Urothelium cell line (cell line): ENCODE data around the gene STH.

Experiments used
- DNase-seq: peaks from one replicate; pipeline ENCODE4 v3.0.0; 2011; ENCODE audit warnings: low spot score, mixed read lengths
- FAIRE-seq: peaks from 2 replicates; lab custom pipeline; 2011; peaks lifted over from hg19 to GRCh38; lab: Jason Lieb, UNC

Gene STH

DNA sequence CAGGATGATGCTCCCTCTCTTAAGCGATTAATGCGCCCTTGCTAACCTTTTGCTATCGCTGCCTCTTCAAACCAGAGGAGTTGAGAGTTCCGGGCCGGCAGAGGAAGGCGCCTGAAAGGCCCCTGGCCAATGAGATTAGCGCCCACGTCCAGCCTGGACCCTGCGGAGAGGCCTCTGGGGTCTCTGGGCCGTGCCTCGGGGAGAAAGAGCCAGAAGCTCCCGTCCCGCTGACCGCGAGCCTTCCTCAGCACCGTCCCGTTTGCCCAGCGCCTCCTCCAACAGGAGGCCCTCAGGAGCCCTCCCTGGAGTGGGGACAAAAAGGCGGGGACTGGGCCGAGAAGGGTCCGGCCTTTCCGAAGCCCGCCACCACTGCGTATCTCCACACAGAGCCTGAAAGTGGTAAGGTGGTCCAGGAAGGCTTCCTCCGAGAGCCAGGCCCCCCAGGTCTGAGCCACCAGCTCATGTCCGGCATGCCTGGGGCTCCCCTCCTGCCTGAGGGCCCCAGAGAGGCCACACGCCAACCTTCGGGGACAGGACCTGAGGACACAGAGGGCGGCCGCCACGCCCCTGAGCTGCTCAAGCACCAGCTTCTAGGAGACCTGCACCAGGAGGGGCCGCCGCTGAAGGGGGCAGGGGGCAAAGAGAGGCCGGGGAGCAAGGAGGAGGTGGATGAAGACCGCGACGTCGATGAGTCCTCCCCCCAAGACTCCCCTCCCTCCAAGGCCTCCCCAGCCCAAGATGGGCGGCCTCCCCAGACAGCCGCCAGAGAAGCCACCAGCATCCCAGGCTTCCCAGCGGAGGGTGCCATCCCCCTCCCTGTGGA is 16.0 kb upstream of the STH start:
- DNase-seq (no peak), FAIRE-seq (no peak)

DNA sequence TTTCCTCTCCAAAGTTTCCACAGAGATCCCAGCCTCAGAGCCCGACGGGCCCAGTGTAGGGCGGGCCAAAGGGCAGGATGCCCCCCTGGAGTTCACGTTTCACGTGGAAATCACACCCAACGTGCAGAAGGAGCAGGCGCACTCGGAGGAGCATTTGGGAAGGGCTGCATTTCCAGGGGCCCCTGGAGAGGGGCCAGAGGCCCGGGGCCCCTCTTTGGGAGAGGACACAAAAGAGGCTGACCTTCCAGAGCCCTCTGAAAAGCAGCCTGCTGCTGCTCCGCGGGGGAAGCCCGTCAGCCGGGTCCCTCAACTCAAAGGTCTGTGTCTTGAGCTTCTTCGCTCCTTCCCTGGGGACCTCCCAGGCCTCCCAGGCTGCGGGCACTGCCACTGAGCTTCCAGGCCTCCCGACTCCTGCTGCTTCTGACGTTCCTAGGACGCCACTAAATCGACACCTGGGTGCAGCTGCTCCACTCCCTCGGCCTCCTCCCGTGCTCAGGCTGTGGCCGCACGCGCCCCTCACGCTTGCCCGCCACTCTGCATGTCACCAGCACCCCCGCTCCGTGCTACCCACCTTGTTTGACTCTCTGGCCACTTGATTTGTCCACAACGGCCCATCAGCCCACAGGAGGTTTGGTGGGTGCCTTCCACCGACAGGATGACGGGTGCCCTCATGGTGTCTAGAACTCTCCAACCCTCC is 15.3 kb upstream of the STH start:
- FAIRE-seq = no peak

DNA sequence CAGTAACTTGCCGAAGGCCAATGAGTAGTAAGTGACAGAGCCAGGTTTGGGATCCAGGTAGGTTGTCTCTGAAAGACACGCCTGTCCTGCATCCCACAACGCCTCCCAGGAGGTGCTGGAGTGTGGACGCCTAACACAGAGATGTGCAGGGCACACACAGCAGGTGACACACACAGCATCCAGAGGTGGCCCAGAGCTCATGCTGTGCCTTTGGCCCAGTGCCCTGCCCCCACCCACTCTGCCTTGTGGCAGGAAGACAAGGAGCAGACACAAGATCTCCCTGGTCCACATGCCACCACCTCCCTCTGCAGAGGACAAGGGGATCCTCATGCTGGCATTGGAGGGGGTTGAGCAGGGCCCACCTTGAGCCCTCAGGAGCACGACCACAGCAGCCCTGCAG is 14.7 kb upstream of the STH start:
- DNase-seq = no peak
- FAIRE-seq = no peak

More for the DNA sequence above, 15.3 kb upstream of the STH start:
- DNase-seq = no peak

DNA sequence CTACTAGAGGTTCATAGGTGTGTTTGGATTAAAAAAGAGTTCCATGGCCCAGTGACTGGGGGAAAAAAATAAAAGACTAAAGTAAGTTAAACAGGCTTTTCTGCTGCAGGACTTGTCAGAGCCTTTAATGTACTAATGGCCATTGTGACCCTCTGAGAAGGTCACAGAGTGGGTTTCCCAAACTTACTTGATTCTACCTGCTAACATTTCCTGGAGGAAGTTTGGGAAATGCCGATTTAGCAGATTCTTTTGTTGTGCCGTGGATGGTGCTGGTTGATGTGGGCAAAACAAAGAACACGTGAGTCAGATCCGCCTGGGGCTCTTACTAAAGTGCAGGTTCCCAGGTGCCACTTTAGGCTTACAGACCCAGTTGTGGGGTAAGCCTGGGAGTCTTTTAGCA is 13.6 kb upstream of the STH start:
- no peak for FAIRE-seq

DNA sequence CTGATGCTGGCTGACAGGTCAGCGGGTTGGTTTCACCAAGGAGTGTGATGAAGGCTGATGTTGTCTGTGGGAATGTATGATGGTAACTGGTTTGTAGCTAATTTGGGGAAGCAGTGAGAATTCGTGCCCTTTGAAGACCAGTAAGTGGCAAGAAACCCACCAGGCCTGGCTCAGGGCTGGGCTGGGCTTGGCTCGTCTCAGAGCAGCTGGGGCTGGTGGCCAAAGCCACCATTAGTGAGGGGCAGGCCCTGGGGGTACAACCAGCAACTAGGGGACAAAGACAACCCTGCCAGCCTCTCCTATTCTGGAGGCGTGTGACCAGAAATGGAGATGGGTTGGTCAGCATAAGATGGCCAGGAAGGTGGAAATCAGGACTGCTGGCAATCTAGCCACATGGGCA is 13.0 kb upstream of the STH start:
- no peak for DNase-seq
- FAIRE-seq = no peak

More for the DNA sequence above, 13.6 kb upstream of the STH start:
- no peak for DNase-seq

DNA sequence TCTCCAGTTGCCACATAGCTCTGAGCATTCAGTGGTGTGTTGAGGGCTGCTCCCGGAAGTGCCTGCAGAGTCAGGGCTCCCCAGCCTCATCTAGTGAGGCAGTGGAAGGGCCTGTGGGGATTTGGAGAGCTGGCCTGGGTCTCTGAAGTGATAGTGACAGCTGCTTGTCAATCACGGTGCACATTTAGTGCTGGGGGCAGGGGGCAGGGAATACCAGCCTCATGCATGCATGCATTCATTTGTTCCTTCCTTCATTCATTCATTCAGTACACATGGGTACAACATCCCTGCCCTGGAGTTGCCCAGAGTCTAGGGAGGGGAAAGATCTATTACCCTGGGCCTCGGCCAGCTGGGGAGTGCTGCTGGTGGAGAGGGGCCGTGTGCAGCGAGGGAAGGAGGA is 11.3 kb upstream of the STH start:
- FAIRE-seq (no peak), DNase-seq (no peak)

DNA sequence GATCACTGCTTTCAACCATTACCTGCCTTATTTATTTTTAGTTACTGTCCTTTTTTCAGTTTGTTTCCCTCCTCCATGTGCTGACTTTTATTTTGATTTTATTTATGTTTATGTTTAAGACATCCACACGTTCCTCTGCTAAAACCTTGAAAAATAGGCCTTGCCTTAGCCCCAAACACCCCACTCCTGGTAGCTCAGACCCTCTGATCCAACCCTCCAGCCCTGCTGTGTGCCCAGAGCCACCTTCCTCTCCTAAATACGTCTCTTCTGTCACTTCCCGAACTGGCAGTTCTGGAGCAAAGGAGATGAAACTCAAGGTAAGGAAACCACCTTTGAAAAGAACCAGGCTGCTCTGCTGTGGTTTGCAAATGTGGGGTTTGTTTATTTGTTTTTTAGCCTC is 9.3 kb upstream of the STH start:
- FAIRE-seq (no peak), DNase-seq (no peak)

DNA sequence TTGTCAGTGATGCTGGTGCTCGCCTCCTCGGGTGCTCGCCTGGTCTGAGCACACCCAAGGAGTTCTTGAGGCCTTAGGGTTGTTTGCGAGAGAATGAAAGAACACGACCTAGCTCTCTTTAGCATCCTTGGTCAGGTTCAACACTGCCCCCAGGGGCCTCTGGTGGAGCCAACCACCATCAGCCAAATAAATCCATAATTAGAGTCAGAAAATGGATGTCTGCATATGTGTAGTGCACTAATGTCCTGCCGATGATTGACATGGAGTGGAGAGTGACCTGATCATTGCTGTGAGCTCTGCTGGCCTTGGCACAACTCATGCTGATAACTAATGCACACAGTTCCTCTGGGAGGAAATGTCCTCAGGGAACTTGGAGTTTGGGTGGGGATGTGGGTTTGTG is 8.2 kb upstream of the STH start:
- DNase-seq (no peak), FAIRE-seq (no peak)

DNA sequence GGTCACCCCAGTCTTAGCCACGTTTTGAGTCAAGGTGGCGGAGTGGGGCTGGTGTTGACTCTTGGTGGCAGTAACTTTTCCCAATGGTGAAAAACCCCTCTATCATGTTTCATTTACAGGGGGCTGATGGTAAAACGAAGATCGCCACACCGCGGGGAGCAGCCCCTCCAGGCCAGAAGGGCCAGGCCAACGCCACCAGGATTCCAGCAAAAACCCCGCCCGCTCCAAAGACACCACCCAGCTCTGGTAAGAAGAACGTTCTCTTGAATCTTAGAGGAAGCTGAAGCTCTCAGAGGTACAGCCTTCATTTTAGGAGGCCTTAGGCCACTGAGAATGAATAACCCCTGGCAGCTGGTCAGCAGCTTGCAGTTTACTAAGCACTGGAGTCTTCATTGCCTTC is 7.7 kb upstream of the STH start:
- DNase-seq = no peak
- FAIRE-seq = no peak

DNA sequence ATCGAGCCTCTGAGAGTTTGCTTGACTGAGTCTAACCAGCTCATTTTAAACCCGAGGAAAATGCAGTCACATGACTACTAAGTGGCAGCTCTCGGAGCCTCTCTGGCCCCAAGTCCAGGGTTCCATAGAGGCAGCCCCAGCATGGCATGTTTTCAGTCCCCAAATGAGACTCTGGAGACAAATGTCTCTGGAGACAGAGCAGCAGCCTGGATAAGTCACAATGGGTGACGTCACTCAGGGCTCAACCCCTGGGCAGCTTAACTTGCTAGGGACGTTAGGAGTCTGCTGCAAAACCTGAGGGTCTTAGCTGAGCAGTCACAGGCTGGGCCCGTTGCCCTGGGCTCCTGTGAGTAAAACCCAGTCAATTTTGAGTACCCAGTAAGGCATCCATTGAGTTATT is 6.9 kb upstream of the STH start:
- DNase-seq (no peak), FAIRE-seq (no peak)

DNA sequence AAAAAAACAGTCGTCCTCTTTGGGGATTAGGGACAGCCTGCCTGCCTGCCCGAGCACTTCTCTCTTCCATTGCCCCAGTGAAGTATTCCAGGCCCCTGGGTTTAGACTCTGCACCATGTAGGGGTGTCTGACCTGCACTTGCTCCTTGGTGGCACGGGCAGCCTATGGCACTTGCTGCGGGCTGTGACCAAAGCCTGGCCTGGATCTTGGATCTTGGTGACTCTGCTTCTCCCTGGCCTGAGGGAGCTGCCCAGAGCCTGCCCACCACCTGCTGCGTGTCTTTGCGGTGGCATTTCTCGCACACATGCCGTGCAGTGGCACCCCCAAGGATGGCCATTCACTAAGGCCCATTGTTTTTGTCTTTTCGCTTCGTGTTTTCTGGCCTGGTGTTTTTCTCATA is 6.1 kb upstream of the STH start:
- FAIRE-seq (no peak), DNase-seq (no peak)

DNA sequence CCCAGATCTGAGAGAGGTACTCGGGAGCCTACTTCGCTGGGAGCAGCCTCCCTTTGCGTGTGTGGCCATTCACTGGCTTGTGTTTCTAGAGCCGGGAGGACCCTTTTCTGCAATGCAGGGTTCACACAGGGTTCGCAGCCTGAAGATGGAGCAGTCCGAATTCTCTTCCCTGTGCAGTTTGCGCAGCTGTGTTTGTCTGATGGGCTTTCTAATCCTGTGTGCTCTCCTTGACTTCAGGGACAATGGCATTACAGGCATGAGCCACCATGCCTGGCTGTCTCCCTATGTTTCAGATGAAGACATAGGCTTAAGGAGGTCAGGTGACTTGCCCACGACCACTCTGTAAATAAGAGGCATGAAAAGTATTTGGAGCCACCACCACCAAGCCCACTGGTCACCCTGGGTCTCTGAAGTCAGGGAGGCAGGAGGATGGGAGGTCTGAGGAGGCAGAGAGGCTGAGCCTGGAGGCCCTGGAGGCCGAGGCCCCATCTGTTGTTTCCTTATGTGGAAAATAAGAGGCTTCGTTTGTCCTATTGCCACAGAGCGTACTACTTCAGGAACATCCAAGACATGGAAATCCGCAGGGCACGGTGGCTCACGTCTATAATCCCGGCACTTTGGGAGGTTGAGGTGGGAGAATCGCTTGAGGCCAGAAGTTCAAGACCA is 5.0 kb upstream of the STH start:
- FAIRE-seq (no peak), DNase-seq (no peak)

DNA sequence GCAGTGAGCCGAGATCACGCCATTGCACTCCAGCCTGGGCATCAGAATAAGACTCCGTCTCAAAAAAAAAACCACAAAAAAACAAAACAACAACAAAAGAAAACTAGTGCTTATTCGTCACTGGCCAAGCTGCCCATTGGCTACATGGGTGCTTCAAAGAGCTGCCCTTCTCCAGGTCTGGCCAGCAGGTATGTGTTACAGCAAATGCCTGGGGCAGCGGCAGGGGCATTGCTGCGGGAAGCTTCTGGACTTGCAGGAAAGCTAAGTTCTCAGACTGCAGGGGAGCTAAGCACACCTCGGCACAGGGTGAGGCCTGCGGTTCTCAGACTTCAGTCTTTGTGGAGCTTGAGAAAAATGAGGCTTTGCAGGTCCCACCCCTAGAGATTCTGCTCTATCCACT is 4.1 kb upstream of the STH start:
- FAIRE-seq (no peak), DNase-seq (no peak)

DNA sequence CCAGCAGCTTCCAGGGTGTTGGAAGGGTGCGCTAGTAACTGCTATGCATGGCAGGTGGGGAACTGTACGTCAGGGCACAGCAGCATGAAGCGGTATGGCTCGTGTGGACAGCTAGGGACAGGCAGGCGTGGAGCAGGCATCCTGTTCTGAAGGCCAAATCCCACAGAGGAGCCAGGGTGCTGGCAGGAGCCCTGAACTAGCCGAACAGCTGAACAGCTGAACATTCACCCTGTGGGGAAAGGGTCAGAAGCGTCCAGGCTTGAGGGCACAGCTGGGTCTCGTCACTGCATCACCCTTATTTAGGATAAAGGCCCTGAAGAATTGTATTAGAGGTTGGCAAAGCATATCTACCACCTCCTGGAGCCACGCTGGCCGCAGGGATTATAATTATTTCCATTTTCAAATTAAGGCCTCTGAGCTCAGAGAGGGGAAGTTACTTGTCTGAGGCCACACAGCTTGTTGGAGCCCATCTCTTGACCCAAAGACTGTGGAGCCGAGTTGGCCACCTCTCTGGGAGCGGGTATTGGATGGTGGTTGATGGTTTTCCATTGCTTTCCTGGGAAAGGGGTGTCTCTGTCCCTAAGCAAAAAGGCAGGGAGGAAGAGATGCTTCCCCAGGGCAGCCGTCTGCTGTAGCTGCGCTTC is 3.3 kb upstream of the STH start:
- no peak for FAIRE-seq

DNA sequence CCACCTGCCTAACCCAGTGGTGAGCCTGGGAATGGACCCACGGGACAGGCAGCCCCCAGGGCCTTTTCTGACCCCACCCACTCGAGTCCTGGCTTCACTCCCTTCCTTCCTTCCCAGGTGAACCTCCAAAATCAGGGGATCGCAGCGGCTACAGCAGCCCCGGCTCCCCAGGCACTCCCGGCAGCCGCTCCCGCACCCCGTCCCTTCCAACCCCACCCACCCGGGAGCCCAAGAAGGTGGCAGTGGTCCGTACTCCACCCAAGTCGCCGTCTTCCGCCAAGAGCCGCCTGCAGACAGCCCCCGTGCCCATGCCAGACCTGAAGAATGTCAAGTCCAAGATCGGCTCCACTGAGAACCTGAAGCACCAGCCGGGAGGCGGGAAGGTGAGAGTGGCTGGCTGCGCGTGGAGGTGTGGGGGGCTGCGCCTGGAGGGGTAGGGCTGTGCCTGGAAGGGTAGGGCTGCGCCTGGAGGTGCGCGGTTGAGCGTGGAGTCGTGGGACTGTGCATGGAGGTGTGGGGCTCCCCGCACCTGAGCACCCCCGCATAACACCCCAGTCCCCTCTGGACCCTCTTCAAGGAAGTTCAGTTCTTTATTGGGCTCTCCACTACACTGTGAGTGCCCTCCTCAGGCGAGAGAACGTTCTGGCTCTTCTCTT is 2.6 kb upstream of the STH start:
- DNase-seq (no peak), FAIRE-seq (no peak)

More for the DNA sequence above, 3.3 kb upstream of the STH start:
- DNase-seq = no peak

DNA sequence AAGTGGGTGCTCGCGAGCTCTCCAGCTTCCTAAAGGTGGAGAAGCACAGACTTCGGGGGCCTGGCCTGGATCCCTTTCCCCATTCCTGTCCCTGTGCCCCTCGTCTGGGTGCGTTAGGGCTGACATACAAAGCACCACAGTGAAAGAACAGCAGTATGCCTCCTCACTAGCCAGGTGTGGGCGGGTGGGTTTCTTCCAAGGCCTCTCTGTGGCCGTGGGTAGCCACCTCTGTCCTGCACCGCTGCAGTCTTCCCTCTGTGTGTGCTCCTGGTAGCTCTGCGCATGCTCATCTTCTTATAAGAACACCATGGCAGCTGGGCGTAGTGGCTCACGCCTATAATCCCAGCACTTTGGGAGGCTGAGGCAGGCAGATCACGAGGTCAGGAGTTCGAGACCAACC is 1.9 kb upstream of the STH start:
- no peak for FAIRE-seq
- no peak for DNase-seq

DNA sequence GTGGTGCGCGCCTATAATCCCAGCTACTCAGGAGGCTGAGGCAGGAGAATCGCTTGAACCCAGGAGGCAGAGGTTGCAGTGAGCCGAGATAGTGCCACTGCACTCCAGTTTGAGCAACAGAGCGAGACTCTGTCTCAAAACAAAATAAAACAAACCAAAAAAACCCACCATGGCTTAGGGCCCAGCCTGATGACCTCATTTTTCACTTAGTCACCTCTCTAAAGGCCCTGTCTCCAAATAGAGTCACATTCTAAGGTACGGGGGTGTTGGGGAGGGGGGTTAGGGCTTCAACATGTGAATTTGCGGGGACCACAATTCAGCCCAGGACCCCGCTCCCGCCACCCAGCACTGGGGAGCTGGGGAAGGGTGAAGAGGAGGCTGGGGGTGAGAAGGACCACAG is 1.4 kb upstream of the STH start:
- FAIRE-seq (no peak), DNase-seq (no peak)

DNA sequence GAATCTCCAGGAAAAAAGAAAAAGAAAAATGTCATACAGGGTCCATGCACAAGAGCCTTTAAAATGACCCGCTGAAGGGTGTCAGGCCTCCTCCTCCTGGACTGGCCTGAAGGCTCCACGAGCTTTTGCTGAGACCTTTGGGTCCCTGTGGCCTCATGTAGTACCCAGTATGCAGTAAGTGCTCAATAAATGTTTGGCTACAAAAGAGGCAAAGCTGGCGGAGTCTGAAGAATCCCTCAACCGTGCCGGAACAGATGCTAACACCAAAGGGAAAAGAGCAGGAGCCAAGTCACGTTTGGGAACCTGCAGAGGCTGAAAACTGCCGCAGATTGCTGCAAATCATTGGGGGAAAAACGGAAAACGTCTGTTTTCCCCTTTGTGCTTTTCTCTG is 845 bp downstream of the STH start:
- FAIRE-seq (no peak), DNase-seq (no peak)

DNA sequence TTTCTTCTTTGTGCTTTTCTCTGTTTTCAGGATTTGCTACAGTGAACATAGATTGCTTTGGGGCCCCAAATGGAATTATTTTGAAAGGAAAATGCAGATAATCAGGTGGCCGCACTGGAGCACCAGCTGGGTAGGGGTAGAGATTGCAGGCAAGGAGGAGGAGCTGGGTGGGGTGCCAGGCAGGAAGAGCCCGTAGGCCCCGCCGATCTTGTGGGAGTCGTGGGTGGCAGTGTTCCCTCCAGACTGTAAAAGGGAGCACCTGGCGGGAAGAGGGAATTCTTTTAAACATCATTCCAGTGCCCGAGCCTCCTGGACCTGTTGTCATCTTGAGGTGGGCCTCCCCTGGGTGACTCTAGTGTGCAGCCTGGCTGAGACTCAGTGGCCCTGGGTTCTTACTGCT is 1.2 kb downstream of the STH start:
- DNase-seq (no peak), FAIRE-seq (no peak)

DNA sequence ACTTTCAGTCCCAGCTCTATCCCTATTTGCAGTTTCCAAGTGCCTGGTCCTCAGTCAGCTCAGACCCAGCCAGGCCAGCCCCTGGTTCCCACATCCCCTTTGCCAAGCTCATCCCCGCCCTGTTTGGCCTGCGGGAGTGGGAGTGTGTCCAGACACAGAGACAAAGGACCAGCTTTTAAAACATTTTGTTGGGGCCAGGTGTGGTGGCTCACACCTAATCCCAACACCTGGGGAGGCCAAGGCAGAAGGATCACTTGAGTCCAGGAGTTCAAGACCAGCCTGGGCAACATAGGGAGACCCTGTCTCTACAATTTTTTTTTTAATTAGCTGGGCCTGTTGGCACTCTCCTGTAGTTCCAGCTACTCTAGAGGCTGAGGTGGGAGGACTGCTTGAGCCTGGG is 1.7 kb downstream of the STH start:
- FAIRE-seq (no peak), DNase-seq (no peak)
